ENCODE measurements around the gene PTGFR.

PTGFR gene

GRCh38 chr1:78490861-78491450 lies at the start of gene PTGFR:
TSS of gene PTGFR (plus strand) at chr1:78490974. CDS start at chr1:78492744, 1,770 bp downstream.
- peak; percentile 73 for DNase-seq

GRCh38 chr1:78441921-78442320 lies 48.9 kb upstream of the PTGFR start:
- DNase-seq: no peak

- no peak for DNase-seq
Observed at GRCh38 chr1:78447086-78447485, 43.7 kb upstream of the PTGFR start.

- no peak for DNase-seq
Observed at GRCh38 chr1:78464449-78464891, 26.3 kb upstream of the PTGFR start.

- no peak for DNase-seq
Observed at GRCh38 chr1:78465143-78465542, 25.6 kb upstream of the PTGFR start.

- DNase-seq: no peak
Observed at GRCh38 chr1:78468521-78468920, 22.3 kb upstream of the PTGFR start.

- no peak for DNase-seq
Observed at GRCh38 chr1:78469576-78469975, 21.2 kb upstream of the PTGFR start.

GRCh38 chr1:78471890-78472620 lies 18.7 kb upstream of the PTGFR start:
- peak; percentile 89 for DNase-seq

- no peak for DNase-seq
Observed at GRCh38 chr1:78472851-78473496, 17.8 kb upstream of the PTGFR start.

GRCh38 chr1:78474092-78474491 lies 16.7 kb upstream of the PTGFR start:
- no peak for DNase-seq

GRCh38 chr1:78475888-78476610 lies 14.7 kb upstream of the PTGFR start:
- DNase-seq: no peak

- DNase-seq: no peak
Observed at GRCh38 chr1:78483903-78484302, 6.9 kb upstream of the PTGFR start.

GRCh38 chr1:78491451-78492071 lies 787 bp downstream of the PTGFR start:
- DNase-seq: peak; percentile 80

GRCh38 chr1:78492386-78492950 lies 1.7 kb downstream of the PTGFR start:
- no peak for DNase-seq

GRCh38 chr1:78493451-78493850 lies 2.7 kb downstream of the PTGFR start:
- no peak for DNase-seq

GRCh38 chr1:78497201-78497600 lies 6.4 kb downstream of the PTGFR start:
- DNase-seq: no peak

GRCh38 chr1:78500529-78500928 lies 9.8 kb downstream of the PTGFR start:
- DNase-seq: no peak

- no peak for DNase-seq
Observed at GRCh38 chr1:78501203-78501602, 10.4 kb downstream of the PTGFR start.

GRCh38 chr1:78511334-78511733 lies 20.6 kb downstream of the PTGFR start:
- DNase-seq: no peak

GRCh38 chr1:78516716-78517115 lies 25.9 kb downstream of the PTGFR start:
- DNase-seq: no peak

- DNase-seq: no peak
Observed at GRCh38 chr1:78519446-78519845, 28.7 kb downstream of the PTGFR start.

- no peak for DNase-seq
Observed at GRCh38 chr1:78520216-78520615, 29.4 kb downstream of the PTGFR start.

GRCh38 chr1:78520843-78521242 lies 30.1 kb downstream of the PTGFR start:
- no peak for DNase-seq

Data from eye (tissue), 1 donor.